HFF-Myc (cell line): ENCODE data around the gene CYB561D2.

Experiments
- DNase-seq: peaks from one replicate; pipeline ENCODE4 v3.0.0-alpha.2; 2011; ENCODE audit warnings: low read depth; ENCODE audit errors: extremely low read depth
- H3K4me3 ChIP-seq: replicated peaks from 2 replicates; pipeline ENCODE4 v1.5.1; 2011; ENCODE audit warnings: low read depth, mild to moderate bottlenecking, control low read depth, low read length
- TF ChIP-seq, protein P1 (sequence below): IDR thresholded peaks from 2 replicates; pipeline ENCODE4 v1.5.1; 2012; ENCODE audit warnings: mild to moderate bottlenecking, low read depth, low read length, control low read depth; ENCODE audit errors: missing control alignments

CYB561D2 gene

DNA sequence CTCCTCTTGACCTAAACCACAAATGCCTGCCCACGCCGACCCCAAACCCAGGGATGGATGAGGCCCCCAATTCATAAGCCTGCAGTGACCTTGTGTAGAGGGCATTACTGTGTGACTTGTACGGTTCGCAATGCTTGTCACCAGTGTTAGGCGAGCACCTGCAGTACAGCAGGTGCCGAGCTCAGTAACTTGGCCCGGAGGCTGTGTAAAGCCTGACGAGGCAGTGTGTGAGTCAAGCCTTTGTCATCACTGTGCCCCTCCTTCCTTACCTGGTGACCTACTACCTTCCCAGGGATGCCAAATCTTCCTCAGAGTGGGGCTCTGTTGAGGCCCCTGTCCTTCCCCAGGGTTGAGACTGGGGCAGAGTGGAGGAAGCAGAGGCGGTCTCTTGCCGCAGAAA is 45.8 kb downstream of the CYB561D2 start:
- no peak for DNase-seq
- H3K4me3 ChIP-seq, result no peak overlapping the region
- TF ChIP-seq, protein P1, sequence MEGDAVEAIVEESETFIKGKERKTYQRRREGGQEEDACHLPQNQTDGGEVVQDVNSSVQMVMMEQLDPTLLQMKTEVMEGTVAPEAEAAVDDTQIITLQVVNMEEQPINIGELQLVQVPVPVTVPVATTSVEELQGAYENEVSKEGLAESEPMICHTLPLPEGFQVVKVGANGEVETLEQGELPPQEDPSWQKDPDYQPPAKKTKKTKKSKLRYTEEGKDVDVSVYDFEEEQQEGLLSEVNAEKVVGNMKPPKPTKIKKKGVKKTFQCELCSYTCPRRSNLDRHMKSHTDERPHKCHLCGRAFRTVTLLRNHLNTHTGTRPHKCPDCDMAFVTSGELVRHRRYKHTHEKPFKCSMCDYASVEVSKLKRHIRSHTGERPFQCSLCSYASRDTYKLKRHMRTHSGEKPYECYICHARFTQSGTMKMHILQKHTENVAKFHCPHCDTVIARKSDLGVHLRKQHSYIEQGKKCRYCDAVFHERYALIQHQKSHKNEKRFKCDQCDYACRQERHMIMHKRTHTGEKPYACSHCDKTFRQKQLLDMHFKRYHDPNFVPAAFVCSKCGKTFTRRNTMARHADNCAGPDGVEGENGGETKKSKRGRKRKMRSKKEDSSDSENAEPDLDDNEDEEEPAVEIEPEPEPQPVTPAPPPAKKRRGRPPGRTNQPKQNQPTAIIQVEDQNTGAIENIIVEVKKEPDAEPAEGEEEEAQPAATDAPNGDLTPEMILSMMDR, result no peak

DNA sequence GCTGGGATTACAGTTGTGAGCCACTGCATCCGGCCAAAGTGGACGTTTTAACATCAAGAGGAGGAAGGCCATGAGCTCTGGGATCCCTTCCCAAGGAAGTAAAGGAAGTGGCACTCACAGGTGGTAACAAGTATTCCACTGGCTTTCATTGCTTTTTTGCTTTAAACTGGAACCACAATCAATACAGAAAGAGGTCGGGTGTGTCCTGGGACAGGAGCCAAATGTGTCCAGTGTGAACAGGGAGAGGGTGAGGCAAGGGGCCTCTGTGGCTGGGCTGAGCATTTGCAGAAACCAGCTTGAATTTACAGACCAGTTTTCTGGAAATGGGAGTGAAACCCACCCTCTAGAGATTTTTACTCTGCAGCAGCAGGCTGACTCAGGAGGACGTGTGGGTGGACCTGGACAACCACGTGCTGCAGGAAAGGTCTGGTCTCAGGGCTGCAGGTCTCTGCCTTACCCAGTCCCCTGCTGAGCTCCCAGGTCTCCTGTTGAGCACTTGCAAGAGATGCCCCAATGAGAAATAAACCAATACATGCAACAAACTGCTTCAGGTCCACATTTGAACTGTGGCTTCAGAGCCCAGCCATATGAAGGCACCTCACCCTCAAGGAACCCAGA is 51.4 kb downstream of the CYB561D2 start:
- DNase-seq, result no peak
- TF ChIP-seq, protein P1, result no peak
- H3K4me3 ChIP-seq, result no peak overlapping the region
